IPS-NIHi7 (cell line): ENCODE data around the gene FNDC3B.

Source experiments
- DNase-seq: peaks from one replicate; pipeline ENCODE4 v3.0.0; 2012; ENCODE audit warnings: mixed read lengths; ENCODE audit errors: extremely low spot score

Gene FNDC3B

DNA sequence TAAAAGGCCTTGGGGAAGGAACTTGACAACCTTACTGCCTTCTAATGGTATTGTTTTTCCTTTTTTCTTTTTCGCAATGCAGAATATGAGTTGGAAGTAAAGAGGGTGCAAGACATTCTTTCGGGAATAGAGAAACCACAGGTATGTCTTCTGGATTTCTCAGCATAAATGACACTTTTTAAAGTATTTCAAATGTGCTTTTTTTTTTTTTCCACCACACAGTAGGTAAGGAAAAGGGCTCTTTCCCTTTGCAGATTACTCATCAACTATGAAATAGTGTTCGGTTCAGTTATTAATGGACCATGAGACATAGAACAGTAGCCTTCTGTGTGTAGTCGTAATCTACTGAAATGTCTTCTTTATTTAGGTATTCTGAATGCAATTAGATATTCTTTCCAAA, 246.5 kb downstream of the FNDC3B start:
- no peak for DNase-seq

DNA sequence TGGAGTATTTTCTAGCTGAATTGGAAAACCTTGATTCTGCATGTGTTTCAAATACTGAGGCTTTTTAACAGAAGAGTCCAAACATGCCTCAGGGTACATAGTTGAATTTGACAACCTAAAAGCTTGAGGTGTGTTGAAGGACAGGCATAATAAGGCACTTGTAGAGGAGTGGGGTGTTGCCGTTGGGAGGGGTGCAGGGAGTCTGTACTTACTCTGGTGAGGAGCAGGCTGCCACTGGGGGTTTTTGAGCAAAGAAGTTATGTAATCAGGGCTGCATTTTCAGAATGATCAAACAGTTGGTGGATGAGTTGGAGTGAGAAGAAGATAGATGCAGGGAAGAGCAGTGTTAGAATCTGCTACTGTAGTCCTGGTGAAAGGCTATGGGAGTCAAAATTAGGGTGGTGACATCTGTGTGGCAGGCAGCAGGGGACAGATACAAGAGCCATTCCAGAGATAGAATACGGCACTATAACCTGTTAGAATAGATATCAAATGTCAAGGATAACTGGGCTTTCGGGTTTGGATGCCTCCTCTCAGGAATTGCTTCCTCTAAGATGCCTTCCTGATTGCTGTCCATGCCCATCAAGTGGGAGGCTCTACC, 247.3 kb downstream of the FNDC3B start:
- no peak for DNase-seq

DNA sequence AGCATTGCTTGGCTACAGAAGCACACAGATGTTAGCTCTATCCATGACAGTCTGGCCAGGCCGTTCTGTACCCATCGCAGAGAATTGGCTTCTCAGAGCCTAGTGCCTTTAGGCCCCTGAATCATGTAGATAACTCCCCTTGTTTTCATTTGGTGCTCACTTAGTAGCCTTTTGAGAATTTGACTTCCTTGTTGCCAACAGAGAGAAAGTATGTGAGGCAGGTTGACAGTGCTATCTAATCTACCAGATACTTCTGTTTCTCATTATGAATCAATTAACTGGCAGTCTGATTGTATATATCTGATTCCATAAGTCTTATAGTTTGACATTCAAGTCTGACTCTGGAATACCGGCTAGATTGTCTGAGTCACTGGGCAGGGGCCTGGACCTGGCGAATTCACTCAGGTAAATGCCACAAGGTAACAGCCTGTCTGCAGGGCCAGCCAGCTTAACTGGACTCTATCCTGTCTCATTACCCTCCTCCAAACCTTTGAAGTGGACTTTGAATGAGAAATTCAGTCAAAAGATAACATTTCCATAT, 248.6 kb downstream of the FNDC3B start:
- DNase-seq, result no peak

DNA sequence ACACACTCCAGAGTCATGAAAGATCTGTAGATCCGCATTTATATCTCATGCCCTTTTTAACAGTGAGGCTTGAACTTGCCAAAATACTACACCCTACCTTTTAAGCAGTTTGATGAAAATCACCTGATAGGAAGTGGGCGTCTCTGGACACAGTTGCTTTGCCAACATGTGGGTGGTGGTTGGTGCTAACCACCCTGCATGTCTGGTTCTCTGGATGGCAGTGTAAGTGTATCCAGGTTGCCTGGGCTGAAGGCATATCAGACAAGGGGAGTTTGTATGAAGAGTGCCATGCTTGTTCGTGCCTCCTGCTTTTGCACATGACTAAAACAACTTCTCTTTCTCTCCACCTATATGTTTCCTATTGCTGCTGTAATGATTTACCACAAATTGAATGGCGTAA, 249.3 kb downstream of the FNDC3B start:
- no peak for DNase-seq

DNA sequence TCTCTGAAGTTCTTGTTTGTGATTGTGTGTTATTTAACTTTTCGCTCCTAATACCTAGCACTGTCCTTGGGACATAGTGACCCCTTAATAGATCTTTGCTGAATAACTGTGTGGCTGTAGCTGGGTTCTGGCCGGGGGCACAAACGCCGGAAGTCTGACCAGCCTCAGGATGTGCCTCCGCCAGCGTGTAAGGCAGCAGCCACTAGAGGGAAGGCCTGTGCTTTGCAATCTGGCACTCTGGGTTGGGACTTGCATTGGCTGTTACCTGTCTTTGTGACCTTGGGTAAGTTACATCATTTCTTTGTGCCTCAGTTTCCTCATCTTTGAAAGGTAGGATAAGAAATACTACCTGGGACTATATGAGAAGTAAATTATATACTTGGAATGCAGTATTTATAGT, 250.2 kb downstream of the FNDC3B start:
- DNase-seq, result peak; percentile 69

DNA sequence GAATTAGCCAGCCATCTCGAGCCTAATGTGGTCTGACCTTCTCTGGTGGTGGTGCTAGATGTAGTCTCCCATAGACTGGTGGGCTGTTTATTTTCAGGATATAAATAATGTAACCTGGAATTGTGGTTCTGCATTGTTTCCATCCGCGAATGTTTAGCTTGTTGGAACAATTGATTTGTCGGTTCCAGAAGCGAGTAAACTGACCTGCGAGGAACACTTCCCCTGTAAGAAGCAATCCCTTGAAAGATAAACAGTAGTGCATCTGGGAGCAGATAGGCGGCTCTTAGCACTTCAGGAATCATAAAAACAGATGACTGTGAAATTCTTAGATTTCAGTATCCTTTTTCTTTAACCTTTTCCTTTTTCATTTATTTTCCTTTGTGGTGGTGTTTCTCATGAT, 251.1 kb downstream of the FNDC3B start:
- no peak for DNase-seq

DNA sequence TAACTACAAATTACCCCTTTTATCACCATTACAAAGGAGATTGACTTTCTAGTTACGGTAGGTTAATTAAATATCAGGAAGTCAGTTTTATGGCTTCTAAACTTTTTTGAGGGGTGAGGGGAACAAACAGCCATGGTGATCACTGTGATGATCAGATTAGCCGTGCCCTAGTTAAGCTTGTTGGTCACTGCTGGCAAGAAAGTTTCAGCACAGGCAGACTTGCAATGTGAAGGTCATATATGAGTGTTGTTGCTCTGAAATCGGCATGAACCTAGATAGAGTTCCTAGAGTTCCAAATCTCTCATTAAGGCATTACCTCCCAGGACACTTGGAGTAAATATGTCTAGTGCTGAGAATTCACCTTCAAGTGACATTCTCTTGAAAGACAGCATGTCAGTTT, 252.3 kb downstream of the FNDC3B start:
- no peak for DNase-seq

DNA sequence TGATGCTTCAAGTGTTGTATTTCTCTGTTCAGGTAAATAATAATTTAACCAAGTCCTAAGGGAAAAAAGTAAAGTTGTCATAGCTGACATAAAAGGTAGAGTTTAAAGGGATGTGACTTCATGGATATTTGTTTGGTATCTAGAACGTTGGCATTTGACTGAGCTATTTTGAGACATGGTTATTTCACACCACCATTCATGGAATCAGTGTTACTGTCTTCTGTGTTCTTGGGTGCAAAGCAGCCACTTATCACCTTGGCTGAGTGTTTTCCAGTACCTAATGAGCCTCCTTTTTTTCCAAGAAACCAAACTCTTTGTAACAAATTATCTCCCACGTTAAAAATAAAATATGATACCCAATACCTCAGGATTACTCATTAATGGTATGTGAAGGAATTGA, 253.0 kb downstream of the FNDC3B start:
- no peak for DNase-seq

DNA sequence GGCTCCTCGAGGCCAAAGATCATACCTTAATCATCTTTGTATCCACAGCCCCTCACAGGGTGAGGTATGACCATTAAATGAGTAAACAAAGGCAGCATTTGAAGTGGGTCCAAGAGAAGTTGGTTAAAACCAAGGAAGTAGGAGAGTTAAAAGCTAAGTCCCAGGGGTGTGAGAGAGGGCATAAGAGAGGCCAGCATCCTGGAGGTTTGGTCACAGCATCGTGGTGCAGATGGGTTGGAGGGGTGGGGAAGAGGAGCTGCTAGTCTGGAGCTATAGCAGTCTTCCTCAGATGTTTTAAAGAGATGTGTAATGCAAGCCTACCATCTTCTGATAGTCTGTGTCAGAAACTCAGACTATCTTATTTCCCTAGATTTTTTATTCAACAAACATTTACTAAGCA, 253.7 kb downstream of the FNDC3B start:
- DNase-seq, result no peak

DNA sequence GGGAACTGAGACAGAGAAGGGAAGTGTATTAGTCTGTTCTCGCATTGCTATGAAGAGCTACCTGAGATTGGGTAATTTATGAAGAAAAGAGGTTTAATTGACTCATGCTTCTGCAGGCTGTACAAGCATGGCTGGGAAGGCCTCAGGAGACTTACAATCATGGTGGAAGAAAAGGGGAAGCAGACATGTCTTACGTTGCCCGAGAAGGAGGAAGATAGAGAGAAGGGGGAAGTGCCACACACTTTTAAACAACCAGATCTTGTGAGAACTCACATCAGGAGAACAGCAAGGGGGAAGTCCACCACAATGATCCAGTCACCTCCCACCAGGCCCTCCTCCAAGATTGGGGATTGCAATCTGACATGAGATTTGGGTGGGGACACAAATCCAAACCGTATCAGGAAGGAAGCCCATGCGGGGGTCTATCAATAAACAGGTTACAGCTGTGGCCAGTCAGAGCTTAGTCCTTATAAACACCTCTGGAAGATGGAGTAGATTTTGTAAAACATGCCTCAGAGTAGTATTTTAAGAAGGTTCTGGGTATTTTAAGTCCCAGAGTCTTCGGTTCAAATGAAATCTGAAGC, 254.9 kb downstream of the FNDC3B start:
- no peak for DNase-seq

DNA sequence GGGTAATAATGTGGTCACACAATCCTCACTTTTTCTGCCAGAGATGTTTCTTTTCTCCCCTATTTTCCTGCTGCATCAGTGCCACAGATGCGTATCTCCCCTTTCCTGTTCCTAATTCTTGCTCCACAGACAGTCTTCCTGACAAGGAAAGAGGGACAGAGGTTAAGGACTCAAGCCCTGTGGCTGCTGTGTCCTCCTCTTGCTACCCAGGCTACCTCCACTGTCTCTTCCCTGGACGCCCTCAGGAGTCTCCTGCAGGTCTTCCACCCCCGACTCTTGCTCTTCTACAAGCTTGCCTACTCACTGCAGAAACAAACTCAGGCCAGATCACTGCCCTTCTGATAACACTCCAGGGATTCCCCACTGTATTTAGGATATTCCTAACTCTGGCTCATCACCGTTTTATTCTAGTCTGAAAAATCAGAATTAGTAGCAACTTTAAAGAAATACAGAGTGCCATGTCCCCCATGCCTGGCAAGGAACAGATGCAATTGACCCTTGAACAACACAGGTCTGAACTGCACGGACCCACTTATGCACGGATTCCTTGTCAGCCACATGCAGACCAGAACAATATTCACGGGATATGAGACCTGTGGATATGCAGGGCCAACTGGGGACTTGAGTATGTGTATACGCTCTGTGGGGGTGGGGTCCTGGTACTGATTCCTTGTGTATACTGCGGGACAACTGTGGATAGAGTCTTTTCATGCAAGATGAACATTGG, 257.0 kb downstream of the FNDC3B start:
- no peak for DNase-seq

DNA sequence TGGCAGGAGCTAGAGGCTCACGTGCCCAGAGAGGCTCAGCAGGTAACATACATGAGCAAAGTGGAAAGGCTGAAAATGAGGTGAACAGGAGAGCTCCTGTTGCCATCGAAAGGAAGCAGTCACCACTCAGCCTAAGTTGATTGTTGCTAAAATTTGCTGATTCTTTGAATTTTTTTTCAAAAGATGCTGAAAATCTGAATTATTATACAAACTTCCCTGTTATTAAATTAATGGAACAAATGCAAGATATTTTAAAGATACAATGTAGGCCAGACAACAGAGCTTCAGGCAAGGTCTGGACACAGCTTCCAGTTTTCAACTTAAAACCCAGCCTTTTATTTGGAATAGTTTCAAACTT, 257.6 kb downstream of the FNDC3B start:
- DNase-seq, result no peak

DNA sequence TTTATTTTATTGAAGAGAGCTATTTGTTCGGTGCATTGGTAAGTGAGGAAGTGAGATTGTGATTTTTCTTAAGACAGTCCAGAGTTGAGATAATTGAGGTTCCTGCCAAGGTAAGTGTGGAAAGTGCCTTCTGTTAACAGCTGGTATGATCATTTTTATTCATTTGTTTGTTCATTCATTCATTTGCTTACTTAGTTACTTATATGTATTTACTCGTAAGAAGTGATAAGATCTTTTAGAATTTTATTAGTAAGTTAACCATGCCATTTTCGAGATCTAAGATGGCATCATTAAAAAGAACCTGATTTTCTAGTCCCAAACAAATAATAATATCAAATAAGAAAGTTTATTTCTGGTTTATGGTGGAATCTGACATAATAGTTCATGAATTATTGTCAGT, 258.9 kb downstream of the FNDC3B start:
- no peak for DNase-seq

DNA sequence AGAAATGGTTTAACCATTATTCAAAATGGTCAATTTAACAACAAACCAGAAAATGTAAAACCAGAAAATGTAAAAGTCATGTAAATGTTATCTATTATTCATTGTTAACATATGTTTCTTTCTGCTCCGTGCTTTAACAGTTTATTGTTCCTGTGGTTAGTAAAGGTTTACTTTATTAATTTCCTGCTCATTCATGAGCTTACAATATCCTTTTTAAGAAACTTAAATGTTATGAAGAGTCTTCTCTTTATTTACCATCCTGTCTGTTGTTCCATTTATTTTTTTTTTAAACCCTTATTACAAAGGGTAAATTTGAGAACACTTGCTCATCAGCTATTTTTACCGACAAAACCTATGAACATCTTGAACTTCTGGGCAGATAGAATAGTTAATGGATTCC, 260.8 kb downstream of the FNDC3B start:
- no peak for DNase-seq

DNA sequence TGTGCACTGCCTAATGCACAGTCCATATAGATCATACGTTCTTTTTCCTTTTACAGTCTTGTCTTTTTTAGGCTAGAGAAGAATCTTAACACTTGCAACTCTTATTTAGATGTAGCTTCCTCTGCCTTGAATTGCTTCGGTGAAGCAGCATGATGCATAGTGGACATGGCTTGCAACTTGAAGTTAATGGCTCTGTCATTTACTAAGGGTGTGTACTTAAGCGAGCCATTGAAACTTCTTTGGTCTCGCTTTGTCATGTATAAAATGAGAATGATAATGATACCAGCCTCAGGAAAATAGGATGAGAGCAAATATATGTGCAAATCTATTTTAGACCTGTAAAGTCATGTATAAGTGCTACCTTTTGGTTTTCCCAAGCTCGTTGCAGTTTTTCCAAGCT, 261.5 kb downstream of the FNDC3B start:
- DNase-seq, result no peak

DNA sequence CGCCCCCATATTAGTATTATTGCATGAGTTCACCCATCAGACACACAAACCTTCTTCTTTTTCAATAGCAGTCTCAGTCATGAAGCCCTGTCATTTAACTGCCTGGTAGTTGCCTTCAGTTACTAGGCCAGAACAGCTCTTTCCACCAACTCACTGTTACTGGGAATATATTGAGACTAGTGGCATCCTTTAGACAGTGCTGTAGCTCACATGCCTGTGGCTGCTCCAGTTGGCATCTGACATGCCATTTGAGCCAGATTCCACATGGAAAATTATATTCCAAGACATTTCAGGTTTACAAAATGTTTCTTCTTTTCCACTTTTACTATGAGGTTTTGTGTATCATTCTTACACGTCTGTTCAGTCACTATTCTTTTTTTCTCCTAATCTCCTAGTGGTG, 262.8 kb downstream of the FNDC3B start:
- no peak for DNase-seq

DNA sequence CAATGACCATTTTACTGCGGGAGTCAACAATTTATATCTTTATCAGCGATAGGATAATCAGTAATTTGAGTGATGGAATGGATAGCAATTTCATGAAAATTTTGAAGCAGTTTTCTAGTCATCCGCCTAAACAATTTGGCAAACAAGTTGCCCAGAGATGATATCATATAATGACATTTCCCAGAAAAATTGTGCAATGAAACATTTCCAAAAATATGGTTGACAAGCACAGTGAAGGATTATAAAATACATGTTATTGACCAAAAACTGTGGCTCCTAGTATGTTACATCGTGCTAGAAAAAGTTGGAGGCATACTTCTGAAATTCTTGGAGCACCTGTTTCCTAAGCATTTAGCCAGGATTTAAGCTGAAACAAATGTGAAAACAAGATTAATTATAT, 263.8 kb downstream of the FNDC3B start:
- DNase-seq, result no peak

DNA sequence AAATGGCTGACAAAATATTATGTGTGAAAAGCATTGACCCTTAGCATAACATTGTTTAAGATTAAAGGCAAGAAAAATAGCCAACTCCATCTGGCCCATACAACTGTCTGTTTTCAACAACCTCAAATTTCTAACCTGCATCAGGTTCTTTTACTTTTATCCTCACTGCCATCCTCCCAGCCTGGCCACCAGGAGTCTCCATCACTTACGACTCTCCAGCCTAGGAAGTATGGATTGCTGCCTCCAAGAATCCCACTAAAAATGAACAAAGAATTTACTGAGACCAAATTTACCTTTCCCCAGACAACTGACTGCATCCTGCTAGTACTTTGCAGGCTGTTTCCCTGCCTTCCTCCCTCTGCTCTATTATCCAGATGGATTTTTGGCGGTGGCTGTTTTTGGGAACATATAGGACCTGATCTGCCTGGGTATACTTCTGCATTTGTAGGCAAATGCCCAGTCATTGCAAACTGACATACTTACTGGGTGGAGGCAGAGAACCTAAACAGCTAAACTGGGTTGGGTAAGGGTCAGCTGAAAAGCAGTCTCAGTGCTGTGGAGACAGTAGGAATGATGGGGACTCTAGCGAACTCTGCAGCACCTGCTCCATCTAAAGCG, 264.7 kb downstream of the FNDC3B start:
- DNase-seq, result no peak

DNA sequence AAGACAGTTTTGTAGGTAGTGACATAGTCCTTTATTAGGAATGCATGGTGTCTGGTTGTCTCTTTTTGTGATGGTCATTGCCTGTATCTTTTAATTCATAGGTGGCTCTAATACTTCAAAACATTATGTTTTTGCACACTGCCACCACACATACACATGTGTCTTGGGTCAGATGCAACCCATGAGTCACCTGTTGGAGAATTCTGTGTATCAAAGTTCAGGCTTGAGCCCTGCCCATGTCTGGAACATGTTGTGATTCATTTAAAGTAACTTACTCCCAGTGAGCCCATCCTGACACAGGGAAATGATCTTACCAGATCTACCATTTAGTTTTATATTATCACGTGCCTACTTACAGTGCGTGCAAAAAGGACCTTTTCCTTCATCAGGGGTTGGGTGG, 266.2 kb downstream of the FNDC3B start:
- DNase-seq, result no peak

DNA sequence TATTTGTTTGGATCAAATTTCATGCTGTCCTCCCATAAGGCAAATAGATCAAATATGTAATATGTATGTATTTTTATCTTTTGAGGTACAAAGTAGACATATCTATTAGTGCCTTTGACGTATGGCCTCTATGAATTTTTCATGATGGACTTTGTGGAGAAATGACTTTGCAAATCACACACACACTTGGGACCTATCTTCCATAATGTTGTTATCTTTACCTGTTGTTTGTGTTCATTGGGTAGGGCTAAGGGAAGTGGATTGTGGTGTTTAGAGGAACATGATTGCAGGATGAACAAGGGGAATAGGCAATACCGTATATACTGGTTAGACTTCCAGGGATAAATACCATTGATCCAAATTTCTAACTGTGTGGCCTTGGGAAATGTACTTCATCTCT, 266.6 kb downstream of the FNDC3B start:
- no peak for DNase-seq

DNA sequence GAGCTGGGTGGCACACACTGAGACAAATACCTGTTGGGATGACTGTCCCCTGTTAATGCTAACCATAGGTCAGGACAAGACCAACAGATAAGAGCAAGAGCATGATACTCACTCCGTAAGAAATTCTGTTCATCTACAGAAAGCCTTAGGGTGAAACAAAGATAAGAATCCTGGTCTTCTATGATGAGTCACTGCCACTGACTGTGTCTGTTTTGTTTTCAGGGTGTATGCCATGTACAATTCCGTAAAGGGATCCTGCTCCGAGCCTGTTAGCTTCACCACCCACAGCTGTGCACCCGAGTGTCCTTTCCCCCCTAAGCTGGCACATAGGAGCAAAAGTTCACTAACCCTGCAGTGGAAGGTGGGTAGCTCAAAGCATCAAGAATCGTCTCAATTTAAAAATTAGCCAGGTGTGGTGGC, 267.8 kb downstream of the FNDC3B start:
- no peak for DNase-seq

DNA sequence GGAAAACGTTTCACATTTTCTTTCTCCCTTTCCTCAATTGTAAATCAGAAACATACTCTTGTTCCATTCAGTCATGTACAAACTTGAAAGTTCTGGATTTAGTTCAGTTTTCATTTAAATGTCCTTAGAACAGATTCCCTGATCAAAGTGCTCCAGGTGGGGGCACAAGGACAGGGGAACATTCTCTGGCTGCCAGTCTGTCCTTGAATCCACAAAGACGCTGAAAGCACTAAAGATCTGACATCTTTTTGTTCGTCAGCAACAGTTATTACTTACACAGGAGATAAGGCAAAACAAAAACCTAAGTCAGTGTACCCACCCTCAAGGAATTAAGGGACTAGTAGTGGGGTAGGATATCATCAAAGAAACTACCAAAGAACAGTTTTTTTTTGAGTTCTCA, 269.7 kb downstream of the FNDC3B start:
- DNase-seq, result no peak
